DND-41 (cell line): Measurements from ENCODE around the gene ABCC9.

Experiments used
- ATAC-seq: fragments of 200-7000 bp; cut with Tn5 transposase; 3 replicates; pipeline ENCODE4 v1.9.1; 2021; ENCODE audit warnings: low read depth; ENCODE audit not compliant: insufficient read depth
- DNase-seq: peaks from one replicate; pipeline ENCODE4 v3.0.0-alpha.2; 2020
- H2AFZ ChIP-seq: 2 replicates; pipeline ENCODE4 v1.6.0; 2012; ENCODE audit warnings: low read depth, low read length
- H3K27ac ChIP-seq: 2 replicates; pipeline ENCODE4 v1.5.1; 2012; ENCODE audit warnings: low read length, inconsistent platforms
- H3K27me3 ChIP-seq: fragments of 200-600 bp; sonication (generic); 2 replicates; pipeline ENCODE4 v1.6.0; 2012; ENCODE audit warnings: low read length, mild to moderate bottlenecking, inconsistent platforms; ENCODE audit not compliant: insufficient read depth, poor library complexity
- H3K36me3 ChIP-seq: 2 replicates; pipeline ENCODE4 v1.5.1; 2012; ENCODE audit warnings: low read length, inconsistent platforms; ENCODE audit not compliant: insufficient read depth
- H3K4me1 ChIP-seq: 2 replicates; pipeline ENCODE4 v1.5.1; 2012; ENCODE audit warnings: mild to moderate bottlenecking, low read length; ENCODE audit not compliant: insufficient read depth
- H3K4me2 ChIP-seq: 2 replicates; pipeline ENCODE4 v1.6.0; 2012; ENCODE audit warnings: mild to moderate bottlenecking, moderate library complexity, low read length, inconsistent platforms; ENCODE audit not compliant: insufficient read depth
- H3K4me3 ChIP-seq, 2 experiments: fragments of 200-600 bp in 1 of 2; shearing (Covaris generic) in 1 of 2; 2 replicates each; pipeline ENCODE4 v1.5.1; 2012 to 2016; ENCODE audit warnings: inconsistent platforms in 2 of 2, low read length in 2 of 2, mild to moderate bottlenecking in 2 of 2, low read depth in 1 of 2, moderate library complexity in 1 of 2
- H3K79me2 ChIP-seq: 2 replicates; pipeline ENCODE4 v1.6.0; 2012; ENCODE audit warnings: low read length, inconsistent platforms; ENCODE audit not compliant: insufficient read depth
- H3K9ac ChIP-seq: 2 replicates; pipeline ENCODE4 v1.6.0; 2012; ENCODE audit warnings: low read depth, mild to moderate bottlenecking, inconsistent platforms, low read length, moderate library complexity
- H3K9me3 ChIP-seq: 2 replicates; pipeline ENCODE4 v1.5.1; 2012; ENCODE audit warnings: low read length, moderate library complexity, mild to moderate bottlenecking, inconsistent platforms; ENCODE audit not compliant: insufficient read depth, severe bottlenecking
- H4K20me1 ChIP-seq: 2 replicates; pipeline ENCODE4 v1.6.0; 2012; ENCODE audit warnings: low read length; ENCODE audit not compliant: insufficient read depth
- CTCF ChIP-seq: IDR thresholded peaks from 2 replicates; pipeline ENCODE4 v1.5.1; 2012; ENCODE audit warnings: borderline replicate concordance, low read length, moderate library complexity, mild to moderate bottlenecking; ENCODE audit not compliant: poor library complexity, severe bottlenecking; ENCODE audit errors: extremely low read depth
- EZH2 ChIP-seq: IDR thresholded peaks from 3 replicates; pipeline ENCODE4 v1.6.1; 2012; ENCODE audit warnings: borderline replicate concordance, low read depth, mild to moderate bottlenecking, moderate library complexity, low read length, inconsistent platforms; ENCODE audit not compliant: severe bottlenecking

ABCC9 gene

GRCh38 chr12:21860128-21860527, 81.1 kb downstream of the ABCC9 start:
- Histone ChIP-seq H3K9ac (no peak overlapping the region), H3K36me3 (no peaks in the 10 kb centered on the region), H3K4me3 (no peak overlapping the region), H3K9me3 (no peaks in the 10 kb centered on the region), H3K4me1 (no peaks in the 10 kb centered on the region), H3K27me3 (no peaks in the 10 kb centered on the region), H3K79me2 (no peaks in the 10 kb centered on the region), H2AFZ (no peak overlapping the region), H4K20me1 (no peaks in the 10 kb centered on the region), H3K27ac (no peak overlapping the region), H3K4me2 (no peak overlapping the region)
- TF ChIP-seq CTCF: no peak
- no peak for TF ChIP-seq EZH2
- ATAC-seq: no peak
- no peak for DNase-seq

GRCh38 chr12:21852251-21852650, 89.0 kb downstream of the ABCC9 start:
- Histone ChIP-seq H3K9ac (no peak overlapping the region), H3K27me3 (no peaks in the 10 kb centered on the region), H3K4me2 (no peak overlapping the region), H3K27ac (no peak overlapping the region), H2AFZ (no peak overlapping the region), H3K36me3 (no peaks in the 10 kb centered on the region), H3K4me1 (no peaks in the 10 kb centered on the region), H3K9me3 (no peaks in the 10 kb centered on the region), H3K79me2 (no peaks in the 10 kb centered on the region), H3K4me3 (no peak overlapping the region), H4K20me1 (no peaks in the 10 kb centered on the region)
- ATAC-seq (no peak), DNase-seq (no peak)
- TF ChIP-seq EZH2: no peak
- no peak for TF ChIP-seq CTCF

GRCh38 chr12:21851151-21851550, 90.1 kb downstream of the ABCC9 start:
- Histone ChIP-seq H3K4me1 (no peaks in the 10 kb centered on the region), H3K79me2 (no peaks in the 10 kb centered on the region), H3K27ac (no peak overlapping the region), H3K4me3 (no peak overlapping the region), H3K4me2 (no peak overlapping the region), H3K9ac (no peak overlapping the region), H3K36me3 (no peaks in the 10 kb centered on the region), H3K9me3 (no peaks in the 10 kb centered on the region), H4K20me1 (no peaks in the 10 kb centered on the region), H3K27me3 (no peaks in the 10 kb centered on the region), H2AFZ (no peak overlapping the region)
- no peak for ATAC-seq
- TF ChIP-seq EZH2 (no peak), CTCF (no peak)
- DNase-seq: no peak

GRCh38 chr12:21850419-21850818, 90.8 kb downstream of the ABCC9 start:
- Histone ChIP-seq H3K27ac (no peak overlapping the region), H3K4me2 (no peak overlapping the region), H3K9ac (no peak overlapping the region), H3K9me3 (no peaks in the 10 kb centered on the region), H3K4me1 (no peaks in the 10 kb centered on the region), H3K36me3 (no peaks in the 10 kb centered on the region), H3K4me3 (no peak overlapping the region), H3K79me2 (no peaks in the 10 kb centered on the region), H3K27me3 (no peaks in the 10 kb centered on the region), H4K20me1 (no peaks in the 10 kb centered on the region), H2AFZ (no peak overlapping the region)
- no peak for TF ChIP-seq EZH2
- TF ChIP-seq CTCF: no peak
- no peak for DNase-seq
- no peak for ATAC-seq
